GM19468 (cell line): ENCODE results near the gene UBXN4.
"Not testable (repeated sequence)": the region's sequence is repeated elsewhere in the genome, so short reads cannot be mapped to it uniquely, and the experiment has no call there.

ENCODE experiments used
- ATAC-seq: cut with Tn5 transposase; IDR thresholded peaks from one replicate; pipeline ENCODE4 v1.9.1; 2021; ENCODE audit warnings: mild to moderate bottlenecking, moderate library complexity, moderate number of reproducible peaks; ENCODE audit not compliant: unreplicated experiment; ENCODE audit errors: extremely low read depth

Gene UBXN4

GRCh38 chr2:135741395-135742324, at the start of gene UBXN4:
Gene UBXN4, plus strand, starts transcription at chr2:135741855. Its CDS starts 75 bp downstream, at chr2:135741930.
- ATAC-seq, result peak; percentile 90

DNA sequence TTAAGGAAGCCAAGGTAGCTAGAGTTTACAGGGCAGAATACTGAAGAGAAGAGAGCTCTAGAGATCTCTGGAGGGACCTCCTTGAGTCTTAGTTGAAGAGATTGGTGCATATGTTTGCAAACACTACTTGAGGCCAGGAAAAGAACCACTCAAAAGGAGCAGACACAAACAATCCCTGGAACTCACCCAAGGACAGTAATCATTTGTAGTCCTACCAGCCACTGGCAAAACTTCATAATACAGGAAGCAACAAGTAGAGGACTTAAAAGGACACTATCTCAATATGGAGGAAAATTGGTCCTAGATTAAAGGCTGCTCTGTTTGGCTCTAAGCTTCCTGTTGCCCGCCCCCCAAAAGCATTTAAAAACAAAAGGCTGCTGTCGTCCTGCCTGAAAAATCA, 46.9 kb upstream of the UBXN4 start:
- no peak for ATAC-seq

- no peak for ATAC-seq
Observed at GRCh38 chr2:135698838-135699237, 42.8 kb upstream of the UBXN4 start.

DNA sequence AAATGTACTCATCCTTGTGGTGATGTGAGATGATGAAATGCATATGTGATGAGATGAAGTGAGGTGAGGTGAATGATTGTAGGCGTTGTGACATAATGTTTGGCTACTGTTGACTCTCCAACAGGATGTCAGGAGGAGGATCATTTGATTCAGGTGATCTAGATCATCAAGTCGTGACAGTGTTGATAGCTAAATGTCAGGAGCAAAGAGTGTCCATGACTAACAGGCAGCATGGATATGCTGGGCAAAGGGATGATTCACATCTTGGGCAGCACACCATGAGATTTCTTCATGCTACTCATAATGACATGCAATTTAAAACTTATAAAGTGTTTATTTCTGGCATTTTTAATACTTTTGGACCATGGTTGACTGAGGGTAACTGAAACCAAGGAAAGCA, 40.2 kb upstream of the UBXN4 start:
- no peak for ATAC-seq

DNA sequence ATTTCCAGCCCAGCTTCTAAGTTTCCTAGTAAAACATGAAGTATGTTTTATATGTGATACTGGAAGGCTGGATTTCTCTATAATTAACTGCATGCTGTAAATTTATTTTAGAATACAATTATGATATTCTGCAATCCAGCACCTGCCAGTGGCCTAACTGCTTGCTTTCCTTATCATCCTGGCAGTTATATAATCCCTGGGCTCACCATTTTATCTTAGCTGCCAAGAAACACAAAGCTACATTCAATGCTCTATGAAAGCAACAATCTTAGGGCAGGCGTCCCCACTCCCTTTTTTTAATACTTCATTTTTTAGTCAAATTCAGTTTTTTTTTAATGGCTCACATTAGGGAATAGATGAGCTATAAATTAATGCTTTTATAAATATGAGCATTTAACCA, 38.4 kb upstream of the UBXN4 start:
- ATAC-seq, result no peak

DNA sequence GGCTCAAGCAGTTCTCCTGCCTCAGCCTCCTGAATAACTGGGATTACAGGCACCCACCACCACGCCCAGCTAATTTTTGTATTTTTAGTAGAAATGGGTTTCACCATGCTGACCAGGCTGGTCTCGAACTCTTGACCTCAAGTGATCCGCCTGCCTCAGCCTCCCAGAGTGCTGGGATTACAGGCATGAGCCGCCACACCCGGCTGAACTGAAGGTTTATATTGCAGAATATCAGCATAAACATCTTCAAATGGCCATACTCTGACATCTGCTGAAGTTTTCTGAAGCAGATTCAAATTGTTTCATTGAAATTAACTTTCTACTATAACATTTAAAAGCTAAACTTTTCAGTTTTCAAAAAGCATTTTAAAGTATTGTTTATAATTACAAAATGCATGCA, 37.6 kb upstream of the UBXN4 start:
- not testable (repeated sequence) for ATAC-seq

DNA sequence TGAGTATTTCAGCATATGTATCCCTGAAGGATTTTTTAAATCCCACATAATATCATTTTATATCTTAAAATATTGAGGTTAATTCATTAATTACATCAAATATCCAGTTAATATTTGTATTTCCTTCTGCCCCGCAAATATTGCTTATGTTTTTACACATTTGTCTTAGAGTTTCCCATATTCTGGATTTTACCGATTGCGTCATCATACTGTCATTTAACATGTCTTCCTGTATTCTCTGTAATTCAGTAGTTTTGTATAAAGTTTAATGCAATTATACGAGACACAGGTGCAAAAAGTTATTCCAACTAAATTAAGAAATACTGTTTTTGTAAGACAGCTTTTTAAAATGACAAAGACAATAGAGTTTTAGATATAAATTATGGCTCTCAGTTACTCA, 33.5 kb upstream of the UBXN4 start:
- ATAC-seq, result no peak

- no peak for ATAC-seq
Observed at GRCh38 chr2:135709992-135710391, 31.7 kb upstream of the UBXN4 start.

- not testable (repeated sequence) for ATAC-seq
Observed at GRCh38 chr2:135715086-135715485, 26.6 kb upstream of the UBXN4 start.

- ATAC-seq, result no peak
Observed at GRCh38 chr2:135728064-135728743, 13.5 kb upstream of the UBXN4 start.

GRCh38 chr2:135732561-135732960, 9.1 kb upstream of the UBXN4 start:
- no peak for ATAC-seq

- ATAC-seq, result no peak
Observed at GRCh38 chr2:135733045-135733444, 8.6 kb upstream of the UBXN4 start.

- no peak for ATAC-seq
Observed at GRCh38 chr2:135736546-135736945, 5.1 kb upstream of the UBXN4 start.

- no peak for ATAC-seq
Observed at GRCh38 chr2:135740206-135740605, 1.4 kb upstream of the UBXN4 start.

DNA sequence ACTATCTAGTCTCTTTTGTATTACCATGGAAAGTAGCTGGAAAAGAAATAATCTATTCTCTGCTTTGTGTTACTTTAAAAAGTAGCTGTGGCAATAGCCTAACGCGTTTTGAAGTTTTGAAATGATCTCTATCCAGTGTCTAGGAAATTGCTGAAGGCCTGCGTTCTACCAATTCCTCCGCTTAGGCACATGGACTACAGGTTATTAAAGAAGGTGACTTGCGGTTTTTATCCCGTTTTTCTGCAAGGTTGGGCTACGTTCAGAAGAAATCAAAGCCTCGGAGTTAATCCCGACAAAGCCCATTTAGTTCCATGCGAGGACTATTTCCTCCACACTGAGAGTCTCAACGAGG, 636 bp upstream of the UBXN4 start:
- ATAC-seq, result no peak

- no peak for ATAC-seq
Observed at GRCh38 chr2:135742325-135742757, 686 bp downstream of the UBXN4 start.

DNA sequence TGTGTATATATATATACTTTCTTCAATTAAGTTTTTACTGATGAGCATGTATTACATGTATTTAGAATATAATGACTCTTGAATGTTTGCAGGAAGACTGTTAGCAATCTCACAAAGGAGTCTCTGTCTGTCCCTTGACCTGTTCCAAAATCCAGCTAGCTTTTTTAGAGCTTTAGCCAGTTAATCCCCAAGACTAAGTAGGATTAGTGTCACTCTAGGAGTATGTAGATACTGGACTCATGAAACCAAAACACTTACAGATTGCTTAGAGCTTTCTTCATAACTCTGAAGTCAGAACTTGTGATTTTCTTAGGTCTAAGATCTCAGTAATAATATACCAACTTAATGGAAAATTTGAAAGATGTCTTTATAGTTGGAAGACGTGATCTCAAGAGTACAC, 2.2 kb downstream of the UBXN4 start:
- no peak for ATAC-seq

DNA sequence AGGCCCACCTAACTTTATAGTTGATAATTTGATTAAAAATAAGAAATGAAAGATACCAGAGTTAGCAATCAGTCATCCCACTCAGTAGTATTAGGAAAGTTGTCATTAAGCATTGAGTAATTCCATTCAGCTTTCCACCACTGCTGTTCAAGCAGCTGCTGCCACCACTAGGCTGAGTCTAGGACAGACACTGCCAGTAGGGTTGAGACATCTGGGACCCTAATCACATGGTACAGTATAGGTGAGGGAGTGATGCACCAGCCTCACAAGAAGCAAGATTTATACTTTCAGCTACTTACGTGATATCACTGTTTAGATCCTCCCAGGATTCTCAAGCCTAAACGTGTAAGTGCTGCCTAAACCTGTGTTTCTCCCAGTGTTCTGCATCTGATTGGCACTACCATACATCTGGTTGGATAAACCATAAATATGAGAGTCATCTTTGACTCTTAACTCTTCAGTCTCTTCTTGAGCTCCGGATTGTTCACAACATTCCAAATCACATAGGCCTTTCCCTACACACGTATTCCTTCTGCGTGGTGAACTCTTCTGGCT, 3.2 kb downstream of the UBXN4 start:
- no peak for ATAC-seq

DNA sequence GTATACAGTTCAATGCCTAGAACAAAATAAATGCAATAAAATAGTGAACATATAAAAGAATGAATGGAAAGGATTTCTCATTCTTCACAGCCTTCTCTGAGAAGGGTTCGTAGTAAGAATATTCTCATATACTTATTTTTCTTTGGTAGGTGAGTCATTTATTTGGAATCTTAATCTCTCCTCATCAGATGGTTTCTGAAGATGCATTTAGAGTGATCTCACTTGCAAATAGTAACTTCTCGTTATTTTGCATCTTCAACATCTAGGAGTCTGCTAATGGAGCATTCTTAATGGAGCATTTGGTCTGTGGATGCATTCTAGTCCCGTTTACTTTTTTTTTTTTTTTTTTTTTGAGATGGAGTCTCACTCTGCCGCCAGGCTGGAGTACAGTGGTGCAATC, 3.9 kb downstream of the UBXN4 start:
- no peak for ATAC-seq

- no peak for ATAC-seq
Observed at GRCh38 chr2:135755573-135755972, 13.9 kb downstream of the UBXN4 start.

GRCh38 chr2:135756692-135757091, 15.0 kb downstream of the UBXN4 start:
- ATAC-seq, result no peak
